ENCODE results near the gene PCDHB5. TPM values are rescaled to one million over a fixed set of nuclear protein-coding genes. Genes with fewer than 3 reads are reported as not detected.

PCDHB5 gene
- total and polyA plus RNA-seq, 9 of the 15 experiments (the other 6 are each of a cell fraction or from before 2014, with no cell fraction given) = not detected

Other genes with a start within 250 kb of the PCDHB5 start
Only the 7 nearest of the 29 such genes appear.
- 0.08 TPM in 1 of 2 replicates, not detected in the other for gene PCDHB2, start 40.6 kb upstream of the PCDHB5 start, total RNA-seq (2014; rRNA removed)
- gene PCDHB2, start 40.6 kb upstream of the PCDHB5 start, total RNA-seq (2014; rRNA removed; fragmentation: Illumina TruSeq; extraction: Trizol) = 0.15 TPM in 1 of 2 replicates, not detected in the other
- gene PCDHB2, start 40.6 kb upstream of the PCDHB5 start, total RNA-seq (2015; rRNA removed; fragmentation: Illumina TruSeq; extraction: Trizol) = 0.11 and 0.22 TPM in 2 replicates
- 0.20 TPM in 1 of 2 replicates, not detected in the other for gene PCDHB2, start 40.6 kb upstream of the PCDHB5 start, total RNA-seq (2021)
- gene PCDHB2, start 40.6 kb upstream of the PCDHB5 start, polyA plus RNA-seq (2011; rRNA removed) = 0.10 TPM in 1 of 2 replicates, not detected in the other
- gene PCDHB2, start 40.6 kb upstream of the PCDHB5 start, polyA plus RNA-seq (2014; fragmentation: Illumina TruSeq; extraction: Trizol) = not detected in 2 replicates
- gene PCDHB2, start 40.6 kb upstream of the PCDHB5 start, polyA plus RNA-seq (2014; fragmentation: Nextera tagmentation; extraction: Ambion mirVana) = not detected
- not detected in 2 replicates for gene PCDHB2, start 40.6 kb upstream of the PCDHB5 start, polyA plus RNA-seq (2014; rRNA removed)
- gene PCDHB3, start 34.7 kb upstream of the PCDHB5 start, total RNA-seq (2014; rRNA removed) = not detected in 2 replicates
- gene PCDHB3, start 34.7 kb upstream of the PCDHB5 start, total RNA-seq (2014; rRNA removed; fragmentation: Illumina TruSeq; extraction: Trizol) = not detected in 2 replicates
- not detected in 2 replicates for gene PCDHB3, start 34.7 kb upstream of the PCDHB5 start, total RNA-seq (2015; rRNA removed; fragmentation: Illumina TruSeq; extraction: Trizol)
- gene PCDHB3, start 34.7 kb upstream of the PCDHB5 start, total RNA-seq (2021) = not detected in 2 replicates
- not detected in 2 replicates for gene PCDHB3, start 34.7 kb upstream of the PCDHB5 start, polyA plus RNA-seq (2011; rRNA removed)
- gene PCDHB3, start 34.7 kb upstream of the PCDHB5 start, polyA plus RNA-seq (2014; fragmentation: Illumina TruSeq; extraction: Trizol) = not detected in 2 replicates
- not detected for gene PCDHB3, start 34.7 kb upstream of the PCDHB5 start, polyA plus RNA-seq (2014; fragmentation: Nextera tagmentation; extraction: Ambion mirVana)
- gene PCDHB3, start 34.7 kb upstream of the PCDHB5 start, polyA plus RNA-seq (2014; rRNA removed) = not detected in 2 replicates
- not detected in 2 replicates for gene PCDHB4, start 13.4 kb upstream of the PCDHB5 start, total RNA-seq (2014; rRNA removed)
- gene PCDHB4, start 13.4 kb upstream of the PCDHB5 start, total RNA-seq (2014; rRNA removed; fragmentation: Illumina TruSeq; extraction: Trizol) = not detected in 2 replicates
- gene PCDHB4, start 13.4 kb upstream of the PCDHB5 start, total RNA-seq (2015; rRNA removed; fragmentation: Illumina TruSeq; extraction: Trizol) = not detected in 2 replicates
- gene PCDHB4, start 13.4 kb upstream of the PCDHB5 start, total RNA-seq (2021) = not detected in 2 replicates
- gene PCDHB4, start 13.4 kb upstream of the PCDHB5 start, polyA plus RNA-seq (2011; rRNA removed) = not detected in 2 replicates
- not detected in 2 replicates for gene PCDHB4, start 13.4 kb upstream of the PCDHB5 start, polyA plus RNA-seq (2014; fragmentation: Illumina TruSeq; extraction: Trizol)
- not detected for gene PCDHB4, start 13.4 kb upstream of the PCDHB5 start, polyA plus RNA-seq (2014; fragmentation: Nextera tagmentation; extraction: Ambion mirVana)
- gene PCDHB4, start 13.4 kb upstream of the PCDHB5 start, polyA plus RNA-seq (2014; rRNA removed) = not detected in 2 replicates
- gene PCDHB6, start 14.9 kb downstream of the PCDHB5 start, total RNA-seq (2014; rRNA removed) = not detected in 2 replicates
- not detected in 2 replicates for gene PCDHB6, start 14.9 kb downstream of the PCDHB5 start, total RNA-seq (2014; rRNA removed; fragmentation: Illumina TruSeq; extraction: Trizol)
- not detected in 2 replicates for gene PCDHB6, start 14.9 kb downstream of the PCDHB5 start, total RNA-seq (2015; rRNA removed; fragmentation: Illumina TruSeq; extraction: Trizol)
- gene PCDHB6, start 14.9 kb downstream of the PCDHB5 start, total RNA-seq (2021) = not detected in 2 replicates
- gene PCDHB6, start 14.9 kb downstream of the PCDHB5 start, polyA plus RNA-seq (2011; rRNA removed) = not detected in 2 replicates
- not detected in 2 replicates for gene PCDHB6, start 14.9 kb downstream of the PCDHB5 start, polyA plus RNA-seq (2014; fragmentation: Illumina TruSeq; extraction: Trizol)
- not detected for gene PCDHB6, start 14.9 kb downstream of the PCDHB5 start, polyA plus RNA-seq (2014; fragmentation: Nextera tagmentation; extraction: Ambion mirVana)
- gene PCDHB6, start 14.9 kb downstream of the PCDHB5 start, polyA plus RNA-seq (2014; rRNA removed) = not detected in 2 replicates
- not detected in 2 replicates for gene PCDHB7, start 37.4 kb downstream of the PCDHB5 start, total RNA-seq (2014; rRNA removed)
- gene PCDHB7, start 37.4 kb downstream of the PCDHB5 start, total RNA-seq (2014; rRNA removed; fragmentation: Illumina TruSeq; extraction: Trizol) = not detected in 2 replicates
- not detected in 2 replicates for gene PCDHB7, start 37.4 kb downstream of the PCDHB5 start, total RNA-seq (2015; rRNA removed; fragmentation: Illumina TruSeq; extraction: Trizol)
- not detected in 2 replicates for gene PCDHB7, start 37.4 kb downstream of the PCDHB5 start, total RNA-seq (2021)
- not detected in 2 replicates for gene PCDHB7, start 37.4 kb downstream of the PCDHB5 start, polyA plus RNA-seq (2011; rRNA removed)
- not detected in 2 replicates for gene PCDHB7, start 37.4 kb downstream of the PCDHB5 start, polyA plus RNA-seq (2014; fragmentation: Illumina TruSeq; extraction: Trizol)
- gene PCDHB7, start 37.4 kb downstream of the PCDHB5 start, polyA plus RNA-seq (2014; fragmentation: Nextera tagmentation; extraction: Ambion mirVana) = not detected
- gene PCDHB7, start 37.4 kb downstream of the PCDHB5 start, polyA plus RNA-seq (2014; rRNA removed) = not detected in 2 replicates
- gene PCDHB8, start 42.6 kb downstream of the PCDHB5 start, total RNA-seq (2014; rRNA removed) = not detected in 2 replicates
- not detected in 2 replicates for gene PCDHB8, start 42.6 kb downstream of the PCDHB5 start, total RNA-seq (2014; rRNA removed; fragmentation: Illumina TruSeq; extraction: Trizol)
- not detected in 2 replicates for gene PCDHB8, start 42.6 kb downstream of the PCDHB5 start, total RNA-seq (2015; rRNA removed; fragmentation: Illumina TruSeq; extraction: Trizol)
- not detected in 2 replicates for gene PCDHB8, start 42.6 kb downstream of the PCDHB5 start, total RNA-seq (2021)
- not detected in 2 replicates for gene PCDHB8, start 42.6 kb downstream of the PCDHB5 start, polyA plus RNA-seq (2011; rRNA removed)
- gene PCDHB8, start 42.6 kb downstream of the PCDHB5 start, polyA plus RNA-seq (2014; fragmentation: Illumina TruSeq; extraction: Trizol) = not detected in 2 replicates
- not detected for gene PCDHB8, start 42.6 kb downstream of the PCDHB5 start, polyA plus RNA-seq (2014; fragmentation: Nextera tagmentation; extraction: Ambion mirVana)
- not detected in 2 replicates for gene PCDHB8, start 42.6 kb downstream of the PCDHB5 start, polyA plus RNA-seq (2014; rRNA removed)
- gene PCDHB16, start 47.2 kb downstream of the PCDHB5 start, total RNA-seq (2014; rRNA removed) = not detected in 2 replicates
- not detected in 2 replicates for gene PCDHB16, start 47.2 kb downstream of the PCDHB5 start, total RNA-seq (2014; rRNA removed; fragmentation: Illumina TruSeq; extraction: Trizol)
- gene PCDHB16, start 47.2 kb downstream of the PCDHB5 start, total RNA-seq (2015; rRNA removed; fragmentation: Illumina TruSeq; extraction: Trizol) = not detected in 2 replicates
- not detected in 2 replicates for gene PCDHB16, start 47.2 kb downstream of the PCDHB5 start, total RNA-seq (2021)
- gene PCDHB16, start 47.2 kb downstream of the PCDHB5 start, polyA plus RNA-seq (2011; rRNA removed) = not detected in 2 replicates
- not detected in 2 replicates for gene PCDHB16, start 47.2 kb downstream of the PCDHB5 start, polyA plus RNA-seq (2014; fragmentation: Illumina TruSeq; extraction: Trizol)
- gene PCDHB16, start 47.2 kb downstream of the PCDHB5 start, polyA plus RNA-seq (2014; fragmentation: Nextera tagmentation; extraction: Ambion mirVana) = not detected
- 0.05 TPM in 1 of 2 replicates, not detected in the other for gene PCDHB16, start 47.2 kb downstream of the PCDHB5 start, polyA plus RNA-seq (2014; rRNA removed)